Neural progenitor cell (in vitro differentiated cells): ENCODE results near the gene SLC6A13. TPM values are rescaled to one million over a fixed set of nuclear protein-coding genes. Genes with fewer than 3 reads are reported as not detected.
"Not testable (repeated sequence)": the region's sequence is repeated elsewhere in the genome, so short reads cannot be mapped to it uniquely, and the experiment has no call there.

Experiments used
- DNase-seq: peaks from one replicate; pipeline ENCODE4 v3.0.0-alpha.2; 2016; ENCODE audit warnings: low spot score
- H2AFZ ChIP-seq: fragments of 200-600 bp; sonication (generic); replicated peaks from 2 replicates; pipeline ENCODE4 v1.6.1; 2016; ENCODE audit warnings: antibody characterized with exemption
- H3F3A ChIP-seq: fragments of 200-600 bp; sonication (generic); 2 replicates; pipeline ENCODE4 v1.6.1; 2016; ENCODE audit warnings: antibody characterized with exemption, low read depth
- H3K27ac ChIP-seq: fragments of 200-600 bp; sonication (generic); 2 replicates; pipeline ENCODE4 v1.5.1; 2016; ENCODE audit warnings: mild to moderate bottlenecking
- H3K27me3 ChIP-seq: fragments of 200-600 bp; sonication (generic); 2 replicates; pipeline ENCODE4 v1.6.1; 2016; ENCODE audit warnings: mild to moderate bottlenecking, moderate library complexity
- H3K36me3 ChIP-seq: fragments of 200-600 bp; sonication (generic); 2 replicates; pipeline ENCODE4 v1.5.1; 2016
- H3K4me1 ChIP-seq: fragments of 200-600 bp; sonication (generic); 2 replicates; pipeline ENCODE4 v1.6.1; 2016; ENCODE audit warnings: mixed run types
- H3K4me2 ChIP-seq: fragments of 200-600 bp; sonication (generic); 2 replicates; pipeline ENCODE4 v1.6.1; 2016
- H3K4me3 ChIP-seq: fragments of 200-600 bp; sonication (generic); 2 replicates; pipeline ENCODE4 v1.5.1; 2016
- H3K79me2 ChIP-seq: fragments of 200-600 bp; sonication (generic); 2 replicates; pipeline ENCODE4 v1.6.1; 2016; ENCODE audit warnings: low read depth
- H3K9ac ChIP-seq: fragments of 200-600 bp; sonication (generic); 2 replicates; pipeline ENCODE4 v1.6.1; 2016
- H3K9me3 ChIP-seq: fragments of 200-600 bp; sonication (generic); 2 replicates; pipeline ENCODE4 v1.5.1; 2016; ENCODE audit warnings: low read depth
- H4K20me1 ChIP-seq: fragments of 200-600 bp; sonication (generic); 2 replicates; pipeline ENCODE4 v1.6.1; 2016; ENCODE audit warnings: low read depth
- H3K27ac Mint-ChIP-seq: 3 replicates; pipeline ENCODE4 v1.8.0; 2021; ENCODE audit warnings: mixed read lengths
- H3K27me3 Mint-ChIP-seq: 2 replicates; pipeline ENCODE4 v1.8.0; 2022; ENCODE audit warnings: low read depth, mild to moderate bottlenecking, inconsistent platforms, moderate library complexity, mixed read lengths; ENCODE audit not compliant: insufficient read depth
- H3K36me3 Mint-ChIP-seq: 3 replicates; pipeline ENCODE4 v1.8.0; 2021; ENCODE audit warnings: mixed read lengths
- H3K4me1 Mint-ChIP-seq: 3 replicates; pipeline ENCODE4 v1.8.0; 2021; ENCODE audit warnings: mixed read lengths
- H3K4me3 Mint-ChIP-seq: 3 replicates; pipeline ENCODE4 v1.8.0; 2021; ENCODE audit warnings: mild to moderate bottlenecking, moderate library complexity, mixed read lengths
- H3K9me3 Mint-ChIP-seq: 3 replicates; pipeline ENCODE4 v1.8.0; 2020; ENCODE audit warnings: mixed read lengths
- CTCF ChIP-seq: fragments of 200-600 bp; sonication (generic); IDR thresholded peaks from 2 replicates; pipeline ENCODE4 v1.5.1; 2017; ENCODE audit warnings: antibody characterized with exemption, mild to moderate bottlenecking
- EZH2 ChIP-seq: fragments of 200-600 bp; sonication (generic); IDR thresholded peaks from 2 replicates; pipeline ENCODE4 v1.6.1; 2017; ENCODE audit warnings: antibody characterized with exemption, mild to moderate bottlenecking, moderate library complexity
- EZH2phosphoT487 ChIP-seq: fragments of 200-600 bp; sonication (generic); IDR thresholded peaks from 2 replicates; pipeline ENCODE4 v1.6.1; 2017; ENCODE audit warnings: antibody characterized with exemption
- total RNA-seq: library from RNA; depleted of rRNA; stranded (reverse); fragments of >200 nt; gene quantifications from 2 replicates; pipeline ENCODE4 v1.2.3, GENCODE V29; 2015; ENCODE audit warnings: low replicate concordance

SLC6A13 gene
- total RNA-seq, 1 donor from 2014 or later = not detected

GRCh38 chr12:304805-305204 is 42.2 kb upstream of the SLC6A13 start:
- Histone ChIP-seq H3K79me2 (peaks cover 33% of the 10 kb centered on the region), H3K9ac (no peak overlapping the region), H3K4me2 (no peak overlapping the region), H3K4me1 (no peaks in the 10 kb centered on the region), H3K27me3 (no peaks in the 10 kb centered on the region), H3K27ac (no peak overlapping the region), H2AFZ (no peak overlapping the region), H3F3A (no peaks in the 10 kb centered on the region), H3K4me3 (no peak overlapping the region), H3K36me3 (peaks cover 21% of the 10 kb centered on the region), H3K9me3 (no peaks in the 10 kb centered on the region), H4K20me1 (no peaks in the 10 kb centered on the region)
- Mint-ChIP-seq H3K27me3 (no peaks in the 10 kb centered on the region), H3K4me1 (no peaks in the 10 kb centered on the region), H3K36me3 (peaks cover 74% of the 10 kb centered on the region), H3K27ac (no peak overlapping the region), H3K4me3 (no peak overlapping the region), H3K9me3 (peaks cover 26% of the 10 kb centered on the region)
- TF ChIP-seq EZH2 (no peak), CTCF (no peak), EZH2phosphoT487 (no peak)
- DNase-seq = no peak

GRCh38 chr12:302766-303165 is 40.1 kb upstream of the SLC6A13 start:
- Histone ChIP-seq H3K79me2 (peaks cover 33% of the 10 kb centered on the region), H3K36me3 (peaks cover 12% of the 10 kb centered on the region)
- not testable (repeated sequence) for H3K4me3 Mint-ChIP-seq, H3K4me1 ChIP-seq, DNase-seq, H3K4me2 ChIP-seq, H3K27me3 ChIP-seq, H3K4me1 Mint-ChIP-seq, H3K27ac ChIP-seq, H3F3A ChIP-seq, H3K27me3 Mint-ChIP-seq, H4K20me1 ChIP-seq, H3K9ac ChIP-seq, H3K27ac Mint-ChIP-seq, H3K4me3 ChIP-seq, H3K9me3 ChIP-seq, H2AFZ ChIP-seq
- H3K36me3 Mint-ChIP-seq = peaks cover 79% of the 10 kb centered on the region
- peaks cover 37% of the 10 kb centered on the region for H3K9me3 Mint-ChIP-seq

- H3K27ac ChIP-seq, H3K4me1 ChIP-seq, H4K20me1 ChIP-seq, H3K27me3 Mint-ChIP-seq, H3K4me2 ChIP-seq, H3K27ac Mint-ChIP-seq, H3K9me3 ChIP-seq, H3K36me3 ChIP-seq, H3F3A ChIP-seq, H3K4me3 Mint-ChIP-seq, H3K4me3 ChIP-seq, DNase-seq, H3K4me1 Mint-ChIP-seq, H2AFZ ChIP-seq, H3K27me3 ChIP-seq, H3K9ac ChIP-seq: not testable (repeated sequence)
- peaks cover 33% of the 10 kb centered on the region for H3K79me2 ChIP-seq
- Mint-ChIP-seq H3K9me3 (peaks cover 37% of the 10 kb centered on the region), H3K36me3 (peaks cover 69% of the 10 kb centered on the region)
These were observed 37.5 kb upstream of the SLC6A13 start for GRCh38 chr12:300166-300565.

- not testable (repeated sequence) for H3K9me3 ChIP-seq, H3K4me3 Mint-ChIP-seq, DNase-seq, H3K4me1 Mint-ChIP-seq, H3K27me3 ChIP-seq, H3K27ac ChIP-seq, H3K27me3 Mint-ChIP-seq, H2AFZ ChIP-seq, H3K4me2 ChIP-seq, H3K4me3 ChIP-seq, H3K9ac ChIP-seq, H3K4me1 ChIP-seq, H3F3A ChIP-seq, H3K27ac Mint-ChIP-seq, H4K20me1 ChIP-seq
- peaks cover 72% of the 10 kb centered on the region for H3K36me3 Mint-ChIP-seq
- peaks cover 37% of the 10 kb centered on the region for H3K9me3 Mint-ChIP-seq
- Histone ChIP-seq H3K79me2 (peaks cover 33% of the 10 kb centered on the region), H3K36me3 (peaks cover 13% of the 10 kb centered on the region)
These were observed 36.9 kb upstream of the SLC6A13 start for GRCh38 chr12:299511-299910.

- not testable (repeated sequence) for H3K27me3 Mint-ChIP-seq, DNase-seq, H3K9me3 ChIP-seq, H3K27ac Mint-ChIP-seq, H3K4me1 Mint-ChIP-seq, H4K20me1 ChIP-seq, H3F3A ChIP-seq, H3K4me2 ChIP-seq, H3K4me3 Mint-ChIP-seq, H3K4me1 ChIP-seq, H3K27me3 ChIP-seq, H3K9ac ChIP-seq, H3K27ac ChIP-seq, H2AFZ ChIP-seq, H3K4me3 ChIP-seq
- peaks cover 27% of the 10 kb centered on the region for H3K79me2 ChIP-seq
- peaks cover 64% of the 10 kb centered on the region for H3K36me3 Mint-ChIP-seq
- peaks cover 35% of the 10 kb centered on the region for H3K9me3 Mint-ChIP-seq
- H3K36me3 ChIP-seq = peaks cover 16% of the 10 kb centered on the region
These were observed 35.4 kb upstream of the SLC6A13 start for GRCh38 chr12:298059-298458.
